ENCODE measurements around the gene DGKE.

DGKE gene

GRCh38 chr17:56918916-56919315 lies 85.0 kb downstream of the DGKE start:
- DNase-seq = no peak

Data from activated CD4-positive, CD25-positive, alpha-beta regulatory T cell (primary cell).